Mesothelial cell of epicardium (in vitro differentiated cells): ENCODE results near the gene SYCP2L. TPM values are rescaled to one million over a fixed set of nuclear protein-coding genes. Genes with fewer than 3 reads are reported as not detected.
"Not testable (repeated sequence)": the region's sequence is repeated elsewhere in the genome, so short reads cannot be mapped to it uniquely, and the experiment has no call there.

Source experiments
- DNase-seq, 2 experiments: peaks; one replicate each; pipeline ENCODE4 v3.0.0; 2021; ENCODE audit warnings: low spot score in 2 of 2; ENCODE audit not compliant: unreplicated experiment in 2 of 2
- H3K27ac Mint-ChIP-seq: 2 replicates; pipeline ENCODE4 v1.8.0; 2021; ENCODE audit warnings: mixed read lengths
- H3K27me3 Mint-ChIP-seq: 2 replicates; pipeline ENCODE4 v1.8.0; 2021; ENCODE audit warnings: low read depth, mixed read lengths
- H3K36me3 Mint-ChIP-seq: 2 replicates; pipeline ENCODE4 v1.8.0; 2021; ENCODE audit warnings: mixed read lengths
- H3K4me1 Mint-ChIP-seq: 2 replicates; pipeline ENCODE4 v1.8.0; 2021; ENCODE audit warnings: mixed read lengths
- H3K4me3 Mint-ChIP-seq: 2 replicates; pipeline ENCODE4 v1.8.0; 2021; ENCODE audit warnings: mild to moderate bottlenecking, moderate library complexity, mixed read lengths
- H3K9me3 Mint-ChIP-seq: 2 replicates; pipeline ENCODE4 v1.8.0; 2021; ENCODE audit warnings: mixed read lengths
- total RNA-seq: library from RNA; stranded (reverse); gene quantifications from 3 replicates; pipeline ENCODE4 v1.2.1, GENCODE V29; 2021
- TF ChIP-seq, protein P1 (sequence below): fragments of 200-600 bp; sonication (generic); IDR thresholded peaks from one replicate; pipeline ENCODE4 v1.5.0; 2021; ENCODE audit warnings: antibody characterized with exemption; ENCODE audit not compliant: unreplicated experiment

SYCP2L gene
- total RNA-seq, 1 donor from 2014 or later: 20.1 TPM

DNA sequence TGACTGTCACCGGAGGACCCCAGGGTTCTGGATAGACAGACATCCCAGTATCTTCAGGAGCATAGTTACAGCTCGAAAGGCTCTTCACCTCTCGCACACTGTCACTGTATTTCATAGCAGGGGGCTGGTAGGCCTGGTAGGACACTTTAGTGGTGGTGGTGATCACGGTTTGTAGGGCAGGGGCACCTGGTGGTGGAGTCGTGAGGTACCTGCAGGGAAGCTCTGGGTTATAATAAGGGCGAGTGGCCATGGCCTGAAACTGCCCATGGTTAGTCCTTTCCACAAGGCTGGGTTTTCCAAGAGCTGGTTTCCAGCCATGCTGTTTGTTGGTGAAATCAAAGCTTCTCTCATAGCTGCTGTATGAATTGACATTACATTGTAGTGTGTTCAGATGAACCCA is 12.6 kb upstream of the SYCP2L start:
- H3K27me3 Mint-ChIP-seq: peaks cover 18% of the 10 kb centered on the region
- no peak overlapping the region for H3K27ac Mint-ChIP-seq
- DNase-seq: no peak
- no peaks in the 10 kb centered on the region for H3K9me3 Mint-ChIP-seq
- H3K4me3 Mint-ChIP-seq: no peak overlapping the region
- TF ChIP-seq, protein P1, sequence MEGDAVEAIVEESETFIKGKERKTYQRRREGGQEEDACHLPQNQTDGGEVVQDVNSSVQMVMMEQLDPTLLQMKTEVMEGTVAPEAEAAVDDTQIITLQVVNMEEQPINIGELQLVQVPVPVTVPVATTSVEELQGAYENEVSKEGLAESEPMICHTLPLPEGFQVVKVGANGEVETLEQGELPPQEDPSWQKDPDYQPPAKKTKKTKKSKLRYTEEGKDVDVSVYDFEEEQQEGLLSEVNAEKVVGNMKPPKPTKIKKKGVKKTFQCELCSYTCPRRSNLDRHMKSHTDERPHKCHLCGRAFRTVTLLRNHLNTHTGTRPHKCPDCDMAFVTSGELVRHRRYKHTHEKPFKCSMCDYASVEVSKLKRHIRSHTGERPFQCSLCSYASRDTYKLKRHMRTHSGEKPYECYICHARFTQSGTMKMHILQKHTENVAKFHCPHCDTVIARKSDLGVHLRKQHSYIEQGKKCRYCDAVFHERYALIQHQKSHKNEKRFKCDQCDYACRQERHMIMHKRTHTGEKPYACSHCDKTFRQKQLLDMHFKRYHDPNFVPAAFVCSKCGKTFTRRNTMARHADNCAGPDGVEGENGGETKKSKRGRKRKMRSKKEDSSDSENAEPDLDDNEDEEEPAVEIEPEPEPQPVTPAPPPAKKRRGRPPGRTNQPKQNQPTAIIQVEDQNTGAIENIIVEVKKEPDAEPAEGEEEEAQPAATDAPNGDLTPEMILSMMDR: no peak
- H3K36me3 Mint-ChIP-seq: no peaks in the 10 kb centered on the region
- H3K4me1 Mint-ChIP-seq: peaks cover 5% of the 10 kb centered on the region

DNA sequence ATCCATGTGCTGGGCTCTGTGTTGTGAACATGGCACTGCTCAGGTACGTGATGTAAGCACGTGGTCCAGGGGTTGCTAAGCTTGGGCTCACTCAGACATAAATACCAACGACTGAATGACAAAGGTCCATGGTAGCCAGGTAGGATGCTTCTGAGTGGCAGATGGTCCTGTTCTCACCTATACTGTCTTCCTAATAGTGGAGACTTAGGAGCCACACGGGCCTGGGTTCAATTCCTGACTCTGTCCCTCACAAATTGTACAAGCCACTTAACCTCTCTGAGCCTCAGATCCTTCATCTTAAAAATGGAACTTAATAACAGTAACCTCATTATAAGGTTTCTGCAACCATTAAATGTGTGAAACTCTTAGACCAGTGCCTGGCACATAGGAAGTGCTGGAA is 11.8 kb upstream of the SYCP2L start:
- no peak for DNase-seq
- Mint-ChIP-seq H3K27ac (no peak overlapping the region), H3K4me3 (no peak overlapping the region), H3K36me3 (no peaks in the 10 kb centered on the region), H3K4me1 (peaks cover 5% of the 10 kb centered on the region), H3K27me3 (peaks cover 26% of the 10 kb centered on the region), H3K9me3 (no peaks in the 10 kb centered on the region)
- TF ChIP-seq, protein P1: no peak

GRCh38 chr6:10877012-10877411 is 9.8 kb upstream of the SYCP2L start:
- DNase-seq: no peak
- no peak overlapping the region for H3K27ac Mint-ChIP-seq
- peaks cover 46% of the 10 kb centered on the region for H3K27me3 Mint-ChIP-seq
- H3K4me1 Mint-ChIP-seq: peaks cover 7% of the 10 kb centered on the region
- H3K36me3 Mint-ChIP-seq: no peaks in the 10 kb centered on the region
- TF ChIP-seq, protein P1: no peak
- no peak overlapping the region for H3K4me3 Mint-ChIP-seq
- H3K9me3 Mint-ChIP-seq: no peaks in the 10 kb centered on the region

GRCh38 chr6:10877871-10878270 is 9.0 kb upstream of the SYCP2L start:
- TF ChIP-seq, protein P1: no peak
- H3K36me3 Mint-ChIP-seq: no peaks in the 10 kb centered on the region
- no peak overlapping the region for H3K4me3 Mint-ChIP-seq
- peaks cover 10% of the 10 kb centered on the region for H3K4me1 Mint-ChIP-seq
- no peak overlapping the region for H3K27ac Mint-ChIP-seq
- no peaks in the 10 kb centered on the region for H3K9me3 Mint-ChIP-seq
- peaks cover 55% of the 10 kb centered on the region for H3K27me3 Mint-ChIP-seq
- DNase-seq: no peak

- no peak overlapping the region for H3K27ac Mint-ChIP-seq
- H3K4me1 Mint-ChIP-seq: peaks cover 5% of the 10 kb centered on the region
- TF ChIP-seq, protein P1: no peak
- no peaks in the 10 kb centered on the region for H3K9me3 Mint-ChIP-seq
- peaks cover 77% of the 10 kb centered on the region for H3K27me3 Mint-ChIP-seq
- no peak for DNase-seq
- no peaks in the 10 kb centered on the region for H3K36me3 Mint-ChIP-seq
- no peak overlapping the region for H3K4me3 Mint-ChIP-seq
Observed at GRCh38 chr6:10880366-10880765, 6.5 kb upstream of the SYCP2L start.

- H3K4me1 Mint-ChIP-seq, DNase-seq, H3K36me3 Mint-ChIP-seq, H3K9me3 Mint-ChIP-seq, H3K4me3 Mint-ChIP-seq, H3K27ac Mint-ChIP-seq: not testable (repeated sequence)
- H3K27me3 Mint-ChIP-seq: peaks cover 87% of the 10 kb centered on the region
Observed at GRCh38 chr6:10882253-10882630, 4.6 kb upstream of the SYCP2L start.
